GM18499 (cell line): ENCODE results near the gene FGFRL1.
"Not testable (repeated sequence)": the region's sequence is repeated elsewhere in the genome, so short reads cannot be mapped to it uniquely, and the experiment has no call there.

ENCODE experiments used
- ATAC-seq: cut with Tn5 transposase; IDR thresholded peaks from one replicate; pipeline ENCODE4 v1.9.1; 2021; ENCODE audit warnings: moderate number of reproducible peaks; ENCODE audit not compliant: insufficient read depth, unreplicated experiment

FGFRL1 gene

DNA sequence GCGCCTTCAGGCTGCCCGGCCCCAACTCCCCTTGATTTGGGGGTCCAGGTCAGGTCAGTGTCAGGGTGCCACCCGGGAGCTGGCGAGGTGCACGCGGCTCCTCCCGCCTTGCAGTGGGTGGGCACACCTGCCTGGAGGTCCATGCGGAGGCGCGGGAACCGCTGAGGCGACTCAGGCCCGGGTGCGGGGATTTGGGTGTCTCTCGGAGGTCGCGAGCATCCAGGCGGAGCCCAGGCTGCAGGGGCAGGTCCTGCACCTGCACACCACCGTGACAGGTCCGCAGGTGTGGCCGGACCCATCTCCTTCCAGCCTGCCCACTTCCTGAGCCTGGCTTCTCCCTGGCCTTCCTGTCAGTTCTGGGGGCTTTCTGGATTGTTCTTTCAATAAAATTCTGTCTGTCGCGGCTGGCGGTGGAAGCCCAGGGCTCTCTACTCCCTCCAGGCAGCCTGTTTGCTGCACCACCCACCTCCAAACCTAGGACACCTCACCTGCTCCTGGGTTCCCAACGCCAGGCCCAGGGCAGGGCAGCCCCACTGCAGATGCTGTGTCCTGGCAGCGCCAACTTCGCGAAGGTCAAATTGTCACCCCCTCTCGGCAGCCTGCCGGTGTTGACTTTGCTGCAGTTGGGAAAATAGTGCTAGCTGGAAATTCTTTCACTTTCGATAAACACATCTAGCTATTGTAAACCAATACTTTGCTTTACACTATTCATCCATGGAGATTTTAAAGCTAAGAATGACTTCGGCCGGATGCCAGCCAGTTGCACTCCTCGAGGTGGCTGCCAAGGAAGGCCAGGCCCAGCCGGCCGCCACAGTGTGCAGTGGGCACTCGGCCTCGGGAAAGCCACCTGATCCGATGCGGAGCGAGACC is 35.9 kb downstream of the FGFRL1 start:
- no peak for ATAC-seq

DNA sequence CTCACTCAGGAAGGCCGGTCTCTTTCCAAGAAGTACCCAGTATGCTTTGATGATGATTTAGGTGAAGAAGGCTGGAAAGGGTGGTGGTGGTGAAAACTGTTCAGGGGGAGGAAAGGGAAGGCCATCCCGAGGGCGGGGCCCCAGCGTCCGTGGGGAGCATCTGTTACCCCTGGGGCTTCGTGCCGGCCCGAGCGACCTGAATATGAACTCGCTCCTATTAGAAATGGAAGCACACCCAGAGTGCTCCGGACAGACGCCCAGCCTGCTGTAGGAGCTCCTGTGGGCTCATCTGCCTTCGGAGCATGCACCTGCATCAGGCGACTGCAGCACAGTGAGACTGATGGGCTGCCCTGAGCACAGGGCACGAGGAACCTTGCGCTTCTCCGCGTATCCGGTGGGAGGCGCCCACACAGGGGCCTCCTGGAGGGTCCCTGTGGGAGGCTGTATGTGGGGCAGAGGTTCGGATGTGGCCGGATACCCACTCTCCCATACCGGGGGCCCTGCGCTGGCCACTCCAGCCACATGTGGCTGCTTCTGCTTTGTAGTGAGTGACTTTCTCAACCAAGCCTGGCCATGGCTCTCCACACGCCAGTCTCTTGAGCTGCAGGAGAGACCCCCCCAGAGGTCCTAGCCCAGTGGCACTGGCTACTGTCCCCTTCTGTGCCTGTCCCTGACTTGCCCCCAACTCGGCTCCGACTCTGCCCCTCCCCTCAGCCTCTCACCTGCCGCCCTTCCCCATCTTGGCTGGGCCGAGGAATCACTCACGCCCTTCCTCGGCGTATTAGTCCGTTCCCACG is 36.7 kb downstream of the FGFRL1 start:
- ATAC-seq: no peak

DNA sequence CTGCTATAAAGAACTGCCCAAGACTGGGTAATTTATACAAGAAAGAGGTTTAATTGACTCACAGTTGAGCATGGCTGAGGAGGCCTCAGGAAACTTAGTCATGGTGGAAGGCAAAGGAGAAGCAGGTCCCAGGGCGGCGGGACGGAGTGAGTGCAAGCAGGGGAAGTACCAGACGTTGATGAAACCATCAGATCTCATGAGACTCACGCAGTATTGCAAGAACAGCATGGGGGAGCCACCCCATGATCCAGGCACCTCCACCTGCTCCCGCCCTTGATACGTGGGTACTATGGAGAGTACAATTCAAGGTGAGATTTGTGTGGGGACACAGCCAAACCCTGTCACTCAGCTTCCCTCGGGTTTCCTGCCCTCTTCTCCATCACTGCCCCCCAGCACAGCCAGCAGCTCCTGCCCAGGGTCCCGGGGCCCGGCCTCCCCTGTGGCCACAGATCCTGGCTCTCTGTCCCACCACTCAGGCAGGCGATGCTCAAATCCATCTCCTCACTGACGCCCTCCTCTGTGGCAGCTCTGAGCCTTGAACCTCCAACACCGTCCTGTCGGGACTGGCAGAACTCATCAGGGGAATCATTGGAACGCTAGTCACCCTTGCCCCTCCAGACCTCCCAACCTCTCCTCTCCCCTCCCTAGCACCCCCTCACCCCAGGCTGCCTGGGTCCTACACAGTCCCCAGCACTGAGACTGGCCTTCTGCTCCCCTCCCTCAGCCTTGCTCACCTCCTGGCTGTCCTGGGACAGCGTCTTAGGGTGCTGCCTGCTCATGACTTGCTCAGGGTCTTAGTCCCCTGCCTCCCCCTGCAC is 37.6 kb downstream of the FGFRL1 start:
- ATAC-seq: no peak

DNA sequence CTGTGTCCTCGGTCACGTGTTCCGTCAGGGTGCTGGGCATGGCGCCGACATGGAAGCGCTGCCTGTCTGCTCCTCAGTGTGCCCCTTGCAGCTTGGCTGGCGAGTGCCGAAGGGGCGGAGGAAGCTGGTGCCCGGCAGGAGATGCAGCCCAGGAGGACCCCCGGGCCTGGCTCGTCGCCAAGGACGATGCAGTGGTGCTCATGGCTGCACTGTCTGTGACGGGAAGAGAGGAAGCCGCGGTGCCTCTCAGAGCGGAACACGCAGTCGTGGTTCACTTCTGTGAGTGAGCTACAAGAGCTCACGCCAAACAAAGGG is 38.1 kb downstream of the FGFRL1 start:
- ATAC-seq: no peak

DNA sequence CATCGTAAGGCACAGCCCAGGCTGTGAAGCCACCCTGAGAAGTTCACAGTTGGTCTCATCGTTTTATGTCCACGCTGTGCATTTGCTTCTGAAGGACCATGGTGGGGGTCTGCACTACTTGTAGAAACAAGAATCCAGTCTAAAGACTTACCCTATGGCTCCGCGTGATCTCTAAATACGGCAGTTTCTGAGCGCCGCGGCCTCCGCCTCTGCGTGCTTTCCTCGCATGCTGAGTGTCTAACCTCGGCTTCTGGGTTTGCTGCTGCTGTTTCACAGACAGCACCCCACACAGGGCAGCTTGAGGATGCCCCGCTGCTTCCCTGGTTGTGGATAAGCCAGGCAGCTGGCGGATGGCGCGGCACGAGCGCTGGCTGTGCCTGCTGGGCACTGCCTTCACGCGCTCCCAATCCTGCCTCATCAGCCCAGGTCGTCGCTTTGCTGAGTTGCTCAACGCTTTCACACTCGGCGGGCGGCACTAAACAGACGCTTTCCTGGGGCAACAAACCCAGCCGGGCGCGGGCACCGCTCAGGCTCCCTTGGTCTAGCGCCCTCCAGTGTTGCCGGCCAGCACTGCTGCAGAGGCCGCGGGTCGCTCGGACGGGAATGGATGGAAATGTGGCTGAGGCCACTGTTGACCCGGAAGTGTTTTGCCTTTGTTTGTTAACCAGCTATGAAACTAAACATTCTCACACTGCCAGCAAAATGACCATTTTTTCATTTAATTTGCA is 39.2 kb downstream of the FGFRL1 start:
- ATAC-seq: no peak

DNA sequence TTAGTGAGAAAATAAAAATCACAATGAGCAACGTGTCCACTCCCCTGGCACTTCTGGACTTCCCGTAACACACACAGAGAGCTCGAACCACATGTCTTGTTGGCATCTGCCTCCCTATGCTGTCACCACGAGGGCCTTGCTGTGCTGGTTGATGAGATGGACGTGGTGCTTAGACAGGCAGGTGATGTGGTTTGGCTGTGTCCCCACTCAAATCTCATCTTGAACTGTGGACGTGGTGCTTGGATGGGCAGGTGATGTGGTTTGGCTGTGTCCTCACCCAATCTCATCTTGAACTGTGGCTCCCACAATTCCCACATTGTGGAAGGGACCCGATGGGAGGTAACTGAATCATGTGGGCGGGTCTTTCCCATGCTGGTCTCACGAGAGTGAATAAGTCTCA is 40.0 kb downstream of the FGFRL1 start:
- ATAC-seq: no peak

DNA sequence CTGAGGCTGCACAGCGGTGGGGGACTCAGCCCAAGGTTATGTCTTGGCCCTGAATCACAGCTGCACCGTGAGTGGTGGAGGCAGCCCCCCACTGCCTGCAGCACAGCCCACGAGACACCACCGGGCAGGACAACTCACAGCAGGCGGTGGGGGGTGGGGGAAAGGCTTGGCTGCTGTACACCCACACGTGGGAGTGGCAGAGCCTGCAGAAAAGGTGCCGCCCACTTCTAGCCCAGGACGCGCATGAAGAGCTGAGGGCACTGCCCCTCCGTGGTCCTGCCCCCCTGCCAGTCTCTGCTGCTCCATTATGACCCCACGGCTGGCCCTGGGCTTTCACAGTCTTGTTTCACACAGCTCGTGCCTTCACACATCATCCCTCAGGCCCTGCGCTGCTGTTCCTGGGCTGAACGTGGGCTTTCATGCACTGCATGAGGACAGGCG is 40.8 kb downstream of the FGFRL1 start:
- ATAC-seq: no peak

DNA sequence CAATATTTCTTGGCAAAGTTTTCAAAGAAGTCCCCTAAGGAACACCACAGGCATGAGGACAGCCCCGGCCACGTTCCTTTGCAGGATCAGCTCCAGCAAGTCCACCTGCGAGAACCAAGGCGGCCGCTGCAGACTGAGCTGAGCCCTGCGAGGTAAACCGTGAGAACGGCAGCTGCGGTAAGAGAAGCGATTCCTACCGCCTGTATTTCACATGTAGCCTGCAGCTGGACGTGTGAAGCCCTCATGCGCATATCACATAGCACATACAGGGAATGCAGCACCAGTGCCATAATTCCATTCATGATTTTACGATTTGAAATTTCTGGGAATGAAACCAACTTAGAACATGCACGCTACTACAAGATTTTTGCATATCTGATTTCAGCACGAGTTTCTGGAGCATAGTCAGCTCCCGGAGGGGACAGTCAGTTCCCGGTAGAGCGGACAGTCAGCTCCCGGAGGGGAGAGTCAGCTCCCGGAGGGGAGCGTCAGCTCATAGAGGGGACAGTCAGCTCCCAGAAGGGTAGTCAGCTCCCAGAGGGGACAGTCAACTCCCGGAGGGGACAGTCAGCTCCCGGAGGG is 41.7 kb downstream of the FGFRL1 start:
- no peak for ATAC-seq

DNA sequence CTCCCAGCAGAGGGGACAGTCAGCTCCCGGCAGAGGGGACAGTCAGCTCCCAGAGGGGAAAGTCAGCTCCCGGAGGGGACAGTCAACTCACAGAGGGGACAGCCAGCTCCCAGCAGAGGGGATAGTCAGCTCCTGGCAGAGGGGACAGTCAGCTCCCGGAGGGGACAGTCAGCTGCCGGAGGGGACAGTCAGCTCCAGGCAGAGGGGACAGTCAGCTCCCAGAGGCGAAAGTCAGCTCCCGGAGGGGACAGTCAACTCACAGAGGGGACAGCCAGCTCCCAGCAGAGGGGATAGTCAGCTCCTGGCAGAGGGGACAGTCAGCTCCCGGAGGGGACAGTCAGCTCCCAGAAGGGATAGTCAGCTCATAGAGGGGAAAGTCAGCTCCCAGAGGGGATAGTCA is 42.5 kb downstream of the FGFRL1 start:
- ATAC-seq: not testable (repeated sequence)

DNA sequence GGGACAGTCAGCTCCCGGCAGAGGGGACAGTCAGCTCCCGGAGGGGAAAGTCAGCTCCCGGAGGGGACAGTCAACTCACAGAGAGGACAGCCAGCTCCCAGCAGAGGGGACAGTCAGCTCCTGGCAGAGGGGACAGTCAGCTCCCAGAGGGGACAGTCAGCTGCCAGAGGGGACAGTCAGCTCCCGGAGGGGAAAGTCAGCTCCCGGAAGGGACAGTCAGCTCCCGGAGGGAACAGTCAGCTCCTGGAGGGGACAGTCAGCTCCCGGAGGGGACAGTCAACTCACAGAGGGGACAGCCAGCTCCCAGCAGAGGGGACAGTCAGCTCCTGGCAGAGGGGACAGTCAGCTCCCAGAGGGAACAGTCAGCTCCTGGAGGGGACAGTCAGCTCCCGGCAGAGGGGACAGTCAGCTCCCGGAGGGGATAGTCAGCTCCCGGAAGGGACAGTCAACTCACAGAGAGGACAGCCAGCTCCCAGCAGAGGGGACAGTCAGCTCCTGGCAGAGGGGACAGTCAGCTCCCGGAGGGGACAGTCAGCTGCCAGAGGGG is 43.3 kb downstream of the FGFRL1 start:
- ATAC-seq: not testable (repeated sequence)

DNA sequence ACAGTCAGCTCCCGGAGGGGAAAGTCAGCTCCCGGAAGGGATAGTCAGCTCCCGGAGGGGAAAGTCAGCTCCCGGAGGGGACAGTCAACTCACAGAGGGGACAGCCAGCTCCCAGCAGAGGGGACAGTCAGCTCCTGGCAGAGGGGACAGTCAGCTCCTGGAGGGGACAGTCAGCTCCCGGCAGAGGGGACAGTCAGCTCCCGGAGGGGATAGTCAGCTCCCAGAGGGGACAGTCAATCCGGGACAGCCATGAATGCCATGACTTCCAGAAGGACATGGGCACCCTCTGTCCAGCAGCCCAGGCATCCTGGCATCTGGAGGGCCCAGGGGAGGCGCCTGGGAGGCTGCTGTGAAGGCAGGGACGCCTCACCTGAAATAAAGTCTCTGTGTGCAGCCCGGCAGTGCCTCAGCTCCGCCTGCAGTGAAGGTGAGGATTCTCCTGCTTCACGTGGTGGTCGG is 43.8 kb downstream of the FGFRL1 start:
- not testable (repeated sequence) for ATAC-seq

DNA sequence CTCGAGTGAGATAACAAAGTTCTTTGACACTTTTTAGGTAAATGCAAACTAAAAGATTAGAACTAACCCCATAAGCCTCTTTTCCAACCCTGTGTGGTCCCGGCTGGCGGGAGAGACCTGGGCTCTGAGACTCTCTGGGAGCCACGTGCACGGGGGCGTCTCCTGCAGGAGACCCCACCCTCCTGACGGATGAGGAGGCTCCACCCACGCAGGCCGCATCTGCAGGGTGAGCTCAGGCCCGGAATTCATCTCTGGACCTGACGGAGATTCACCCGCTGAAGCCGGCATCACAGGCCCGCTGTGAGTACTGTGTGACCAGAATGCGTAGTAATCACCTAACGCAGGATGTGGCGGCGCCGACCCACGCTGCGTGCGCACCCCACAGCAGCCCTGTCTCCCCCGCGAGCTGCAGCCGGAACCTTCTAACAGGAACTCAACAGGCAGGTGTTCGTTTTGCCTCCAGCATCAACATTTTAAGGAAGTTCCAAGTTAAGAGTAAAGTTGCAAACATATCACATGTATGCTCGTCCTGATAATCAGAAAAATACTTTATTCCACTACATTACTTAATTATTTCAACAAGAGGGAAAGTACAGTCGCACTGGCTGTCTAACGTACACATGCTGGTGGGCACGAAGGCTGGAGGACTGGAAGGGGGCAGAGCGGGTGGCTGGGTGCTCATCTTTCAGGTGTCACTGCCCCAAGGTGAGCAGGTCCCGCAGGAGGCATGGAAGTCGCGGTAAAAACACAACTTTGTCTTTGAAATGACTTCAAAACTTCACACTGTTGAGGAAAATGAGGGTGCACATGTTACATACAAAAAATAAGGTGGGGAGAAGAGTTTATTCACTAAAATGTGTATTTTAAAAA is 44.5 kb downstream of the FGFRL1 start:
- no peak for ATAC-seq

DNA sequence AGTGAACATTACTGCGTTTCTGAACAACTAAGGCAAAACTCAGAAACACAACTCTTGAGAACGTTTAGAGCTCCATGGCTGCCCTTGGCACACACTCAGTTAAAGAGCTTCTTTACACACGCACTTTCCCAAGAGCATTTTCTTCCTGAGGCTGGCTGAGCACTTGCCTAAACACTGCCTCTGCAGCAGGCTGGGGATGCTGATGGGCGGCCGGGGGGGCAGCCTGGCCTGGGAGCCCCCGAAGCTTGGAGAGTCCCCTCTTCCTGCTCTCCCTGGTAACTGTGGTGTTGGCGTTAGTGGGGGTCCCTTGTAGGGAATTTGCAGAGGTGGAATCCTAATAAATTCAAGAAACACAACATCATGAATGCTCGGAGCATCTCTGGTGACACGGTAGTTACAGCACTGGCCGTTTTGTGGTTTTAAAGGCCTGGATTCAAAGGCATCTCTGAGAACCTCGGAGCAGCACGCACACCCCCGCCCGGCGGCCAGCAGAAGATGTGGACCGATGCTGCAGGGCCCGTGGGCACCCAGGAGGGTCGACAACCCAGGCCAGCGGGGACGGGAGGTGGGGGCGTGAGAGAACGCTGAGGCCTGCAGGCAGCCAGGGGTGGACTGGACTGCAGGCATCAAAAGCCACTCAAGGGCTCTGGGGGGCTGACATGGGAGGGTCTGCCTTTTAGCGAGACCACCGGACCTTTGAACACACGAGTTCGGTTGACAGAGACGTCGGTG is 45.4 kb downstream of the FGFRL1 start:
- no peak for ATAC-seq

DNA sequence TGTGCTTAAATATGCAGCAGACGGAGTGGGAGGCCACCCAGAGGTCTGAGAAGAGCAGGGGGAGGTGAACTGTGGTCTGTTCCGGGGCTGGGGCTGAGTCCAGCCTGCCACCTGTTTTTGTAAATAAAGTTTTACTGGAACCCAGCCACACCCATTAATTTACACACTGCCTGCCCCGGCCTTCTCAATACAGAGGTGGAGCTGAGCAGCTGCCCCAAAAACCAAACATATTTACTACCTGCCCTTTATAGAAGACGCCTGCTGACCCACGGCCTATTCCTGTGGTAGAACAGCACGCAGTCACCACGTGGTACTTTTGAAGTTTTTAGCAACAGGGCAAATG is 45.9 kb downstream of the FGFRL1 start:
- no peak for ATAC-seq

DNA sequence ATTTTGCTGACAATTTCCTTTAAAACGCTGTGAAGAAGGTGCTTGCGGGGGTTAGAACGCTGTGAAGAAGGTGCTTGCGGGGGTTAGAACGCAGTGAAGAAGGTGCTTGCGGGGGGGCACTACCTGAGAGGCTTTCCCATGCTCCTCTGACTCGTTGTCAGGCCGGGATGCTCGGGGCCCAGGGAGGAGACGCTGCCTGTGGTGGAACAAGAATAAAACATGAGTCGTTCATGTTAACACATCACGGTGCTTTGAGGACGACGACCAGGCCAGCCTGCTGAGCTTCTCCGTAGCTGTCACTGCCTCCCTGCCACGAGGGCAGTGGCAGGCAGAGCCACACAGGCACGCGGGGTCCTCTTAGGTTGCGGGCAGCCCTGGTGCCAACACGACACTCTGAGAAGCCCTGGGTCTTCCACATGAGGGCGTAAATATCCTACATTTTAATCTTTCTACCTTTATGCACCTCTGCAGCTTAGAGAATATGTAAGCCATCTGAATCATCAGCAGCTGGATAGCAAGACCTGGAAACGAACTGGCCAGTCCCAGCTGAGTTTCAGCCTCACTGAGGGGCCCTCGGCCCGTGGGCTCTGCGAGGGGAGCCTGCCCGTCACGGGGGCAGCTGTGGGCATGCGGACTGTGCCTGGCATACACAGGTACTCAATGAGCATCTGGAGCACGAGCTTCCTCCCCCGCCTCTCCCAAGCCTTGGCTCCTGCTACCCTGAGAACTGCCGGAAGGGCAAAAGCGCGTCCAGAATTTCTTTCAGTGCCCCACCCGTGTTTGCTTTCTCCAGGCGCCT is 47.0 kb downstream of the FGFRL1 start:
- no peak for ATAC-seq

DNA sequence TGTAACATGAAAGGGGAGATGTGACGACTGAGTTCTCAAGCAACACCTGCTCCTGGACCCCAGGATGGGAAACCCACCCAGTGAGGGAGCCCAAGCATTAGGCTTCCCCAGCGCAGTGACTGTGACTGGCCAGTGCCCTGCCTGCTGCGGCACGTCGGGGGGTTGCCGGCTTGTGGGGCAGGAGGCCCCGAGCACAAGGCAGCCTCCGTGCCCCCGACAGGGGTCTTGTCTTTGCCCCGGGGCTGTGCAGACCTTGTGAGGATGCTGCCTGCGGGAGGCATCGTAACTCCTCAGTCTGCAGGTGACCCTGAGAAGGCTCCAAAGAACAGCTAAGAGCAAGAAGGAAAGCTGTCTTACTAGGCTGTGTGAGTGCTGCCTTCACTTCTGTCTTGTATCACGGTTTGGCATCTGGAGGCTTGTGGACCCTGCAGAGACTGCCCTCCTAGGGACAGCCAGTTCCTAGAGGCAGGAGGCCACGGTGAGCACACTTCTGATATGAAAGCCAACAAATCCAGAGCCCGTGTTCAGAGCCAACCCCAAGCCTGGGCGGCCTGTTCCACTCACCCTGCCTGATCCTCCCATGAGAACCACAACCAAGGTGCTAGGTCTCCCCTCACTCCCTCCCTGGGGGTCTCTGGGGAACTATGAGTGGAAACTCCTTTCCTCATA is 47.7 kb downstream of the FGFRL1 start:
- ATAC-seq: no peak

DNA sequence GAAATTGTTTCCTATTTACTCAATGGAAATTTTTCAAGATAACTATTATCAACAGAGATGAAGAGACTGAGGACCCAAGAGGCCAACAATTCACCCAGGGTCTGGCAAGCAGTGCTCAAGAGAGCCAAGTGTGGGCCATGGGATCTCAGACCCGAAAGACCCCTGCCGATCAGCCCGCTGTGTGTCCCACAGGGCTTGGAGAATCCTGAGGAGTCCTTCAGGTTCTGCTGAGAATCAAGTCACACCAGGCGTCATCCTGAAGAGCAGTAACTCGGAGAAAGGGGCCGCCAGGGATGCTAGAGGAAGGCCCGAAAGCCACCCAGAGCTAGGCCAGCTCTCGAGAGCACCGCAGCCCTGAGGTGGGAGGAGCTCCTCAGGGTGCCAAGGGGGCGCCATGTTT is 48.7 kb downstream of the FGFRL1 start:
- ATAC-seq: no peak
